A673 (cell line): ENCODE results near the gene VAV2. TPM values are rescaled to one million over a fixed set of nuclear protein-coding genes. Genes with fewer than 3 reads are reported as not detected.

Experiments
- BruUV-seq: library from RNA; stranded (reverse); fragments of 400-500 nt; replicated peaks from 2 replicates; lab custom pipeline; 2021; lab: Mats Ljungman, UMichigan
- CTCF ChIA-PET: fragments of 300-600 bp; sonication (Branson Sonifier 250); formaldehyde crosslinking; loops from one replicate; lab custom pipeline; 2022; ENCODE audit warnings: antibody characterized with exemption; lab: Charles Lee
- POLR2A ChIA-PET: fragments of 300-600 bp; sonication (Branson Sonifier 250); formaldehyde crosslinking; loops from one replicate; lab custom pipeline; 2022; ENCODE audit warnings: antibody characterized with exemption; ENCODE audit not compliant: low non-redundant PET; lab: Charles Lee
- DNase-seq: peaks from one replicate; pipeline ENCODE4 v3.0.0-alpha.2; 2015; ENCODE audit warnings: low spot score
- H3K27ac ChIP-seq: fragments of 200-600 bp; sonication (generic); 2 replicates; pipeline ENCODE4 v1.5.1; 2016; ENCODE audit warnings: mixed run types, low read depth, mild to moderate bottlenecking, mixed read lengths, antibody characterized with exemption, low read length; ENCODE audit not compliant: poor library complexity, severe bottlenecking
- H3K27me3 ChIP-seq: fragments of 200-600 bp; sonication (generic); replicated peaks from 2 replicates; pipeline ENCODE4 v1.6.1; 2017; ENCODE audit warnings: mixed run types, low read depth, mild to moderate bottlenecking, mixed read lengths, antibody characterized with exemption, low read length; ENCODE audit not compliant: insufficient read depth, poor library complexity
- H3K36me3 ChIP-seq: fragments of 200-600 bp; sonication (generic); 2 replicates; pipeline ENCODE4 v1.6.1; 2016; ENCODE audit warnings: mixed run types, mild to moderate bottlenecking, mixed read lengths, antibody characterized with exemption, low read length; ENCODE audit not compliant: insufficient read depth, poor library complexity, severe bottlenecking
- H3K4me1 ChIP-seq: fragments of 200-600 bp; sonication (generic); 2 replicates; pipeline ENCODE4 v1.6.1; 2017; ENCODE audit warnings: mixed run types, mild to moderate bottlenecking, mixed read lengths, antibody characterized with exemption, low read length; ENCODE audit not compliant: insufficient read depth, poor library complexity, severe bottlenecking
- H3K4me3 ChIP-seq: fragments of 200-600 bp; sonication (generic); 2 replicates; pipeline ENCODE4 v1.5.1; 2016; ENCODE audit warnings: low read depth, mixed run types, mild to moderate bottlenecking, mixed read lengths, low read length; ENCODE audit not compliant: poor library complexity, severe bottlenecking
- H3K9me3 ChIP-seq: fragments of 200-600 bp; sonication (generic); 2 replicates; pipeline ENCODE4 v1.6.1; 2016; ENCODE audit warnings: mixed run types, low read depth, mild to moderate bottlenecking, mixed read lengths, antibody characterized with exemption, low read length; ENCODE audit not compliant: poor library complexity, severe bottlenecking
- CTCF ChIP-seq: fragments of 300-800, 200-600 bp; sonication (generic); conservative IDR thresholded peaks from 2 replicates; pipeline ENCODE4 v1.5.1; 2017; ENCODE audit warnings: low read depth, mild to moderate bottlenecking, antibody characterized with exemption, low read length, moderate library complexity, mixed read lengths
- EZH2 ChIP-seq: fragments of 200-600 bp; sonication (generic); IDR thresholded peaks from 2 replicates; pipeline ENCODE4 v1.6.1; 2017; ENCODE audit warnings: borderline replicate concordance, low read depth, mild to moderate bottlenecking, mixed read lengths, antibody characterized with exemption, low read length; ENCODE audit not compliant: poor library complexity, severe bottlenecking
- intact Hi-C: fragments of 100-400 bp; cut with micrococcal nuclease; formaldehyde crosslinking; loops from one replicate; pipeline ENCODE4 v1.10.0; 2022; ENCODE audit not compliant: unreplicated experiment
- total RNA-seq: library from RNA; stranded (reverse); gene quantifications from 2 replicates; pipeline ENCODE4 v1.2.3, GENCODE V29; 2021

Gene VAV2
- total RNA-seq, 1 experiment from 2014 or later, result 16.4 TPM

GRCh38 chr9:133837627-133838597 lies 154.2 kb downstream of the VAV2 start:
- peak; percentile 91 for DNase-seq
- intact Hi-C loops, result no loop called here
- no peaks in the 10 kb centered on the region for H3K9me3 ChIP-seq
- no peak overlapping the region for H3K4me3 ChIP-seq
- H3K27ac ChIP-seq, result no peak overlapping the region
- no peaks in the 10 kb centered on the region for H3K27me3 ChIP-seq
- TF ChIP-seq EZH2 (no peak), CTCF (no peak)
- H3K36me3 ChIP-seq, result no peaks in the 10 kb centered on the region
- H3K4me1 ChIP-seq, result peaks cover 20% of the 10 kb centered on the region
- POLR2A ChIA-PET, result no interaction called here
- CTCF ChIA-PET, result interaction anchor here (0.6 kb wide), 1 partner anchor 47 kb away, joined by 5 read pairs; no protein-coding TSS in a partner anchor
- BruUV-seq, result no TSS peak

GRCh38 chr9:133836818-133837217 lies 155.3 kb downstream of the VAV2 start:
- POLR2A ChIA-PET, result no interaction called here
- TF ChIP-seq CTCF (no peak), EZH2 (no peak)
- H3K27ac ChIP-seq, result no peak overlapping the region

GRCh38 chr9:133836001-133836758 lies 155.9 kb downstream of the VAV2 start:
- peaks cover 17% of the 10 kb centered on the region for H3K4me1 ChIP-seq
- no TSS peak for BruUV-seq
- H3K9me3 ChIP-seq, result no peaks in the 10 kb centered on the region
- TF ChIP-seq CTCF, result no peak
- no peaks in the 10 kb centered on the region for H3K27me3 ChIP-seq
- no peak for DNase-seq
- ChIA-PET POLR2A (no interaction called here), CTCF (no interaction called here)
- intact Hi-C loops, result no loop called here
- no peak overlapping the region for H3K27ac ChIP-seq
- H3K4me3 ChIP-seq, result no peak overlapping the region
- no peaks in the 10 kb centered on the region for H3K36me3 ChIP-seq

More at GRCh38 chr9:133836818-133837217, 155.3 kb downstream of the VAV2 start:
- Histone ChIP-seq H3K27me3 (no peaks in the 10 kb centered on the region), H3K9me3 (no peaks in the 10 kb centered on the region), H3K4me1 (peaks cover 19% of the 10 kb centered on the region), H3K36me3 (no peaks in the 10 kb centered on the region), H3K4me3 (no peak overlapping the region)
- BruUV-seq, result no TSS peak
- intact Hi-C loops, result no loop called here
- CTCF ChIA-PET, result no interaction called here
- DNase-seq, result no peak
